ENCODE measurements around the gene CAMTA1. TPM values are rescaled to one million over a fixed set of nuclear protein-coding genes. Genes with fewer than 3 reads are reported as not detected.

Gene CAMTA1
- total and polyA plus RNA-seq, 2 experiments from 2014 or later = 89.0 to 145 TPM

DNA sequence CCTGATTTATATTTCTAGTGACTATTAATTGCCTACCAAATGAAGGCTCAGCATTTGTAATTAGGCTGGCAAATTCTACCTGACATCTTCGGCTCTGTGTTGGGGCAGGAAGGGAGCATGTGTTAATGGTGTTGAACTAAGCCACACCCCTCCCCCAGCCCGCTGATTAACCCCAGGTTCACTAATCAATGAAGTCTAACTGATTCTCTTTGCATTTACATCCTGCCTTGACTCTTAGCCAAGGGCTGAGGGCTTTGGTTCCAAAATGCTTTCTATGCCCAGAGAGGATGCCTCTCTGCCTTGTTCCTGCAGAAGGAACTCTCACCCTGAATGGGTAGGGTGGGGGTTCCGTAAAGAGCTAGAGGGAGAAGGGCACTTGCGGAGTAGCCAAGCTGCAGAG lies 393.1 kb downstream of the CAMTA1 start:
- TF ChIP-seq, protein P1, sequence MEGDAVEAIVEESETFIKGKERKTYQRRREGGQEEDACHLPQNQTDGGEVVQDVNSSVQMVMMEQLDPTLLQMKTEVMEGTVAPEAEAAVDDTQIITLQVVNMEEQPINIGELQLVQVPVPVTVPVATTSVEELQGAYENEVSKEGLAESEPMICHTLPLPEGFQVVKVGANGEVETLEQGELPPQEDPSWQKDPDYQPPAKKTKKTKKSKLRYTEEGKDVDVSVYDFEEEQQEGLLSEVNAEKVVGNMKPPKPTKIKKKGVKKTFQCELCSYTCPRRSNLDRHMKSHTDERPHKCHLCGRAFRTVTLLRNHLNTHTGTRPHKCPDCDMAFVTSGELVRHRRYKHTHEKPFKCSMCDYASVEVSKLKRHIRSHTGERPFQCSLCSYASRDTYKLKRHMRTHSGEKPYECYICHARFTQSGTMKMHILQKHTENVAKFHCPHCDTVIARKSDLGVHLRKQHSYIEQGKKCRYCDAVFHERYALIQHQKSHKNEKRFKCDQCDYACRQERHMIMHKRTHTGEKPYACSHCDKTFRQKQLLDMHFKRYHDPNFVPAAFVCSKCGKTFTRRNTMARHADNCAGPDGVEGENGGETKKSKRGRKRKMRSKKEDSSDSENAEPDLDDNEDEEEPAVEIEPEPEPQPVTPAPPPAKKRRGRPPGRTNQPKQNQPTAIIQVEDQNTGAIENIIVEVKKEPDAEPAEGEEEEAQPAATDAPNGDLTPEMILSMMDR (IDR thresholded peaks at IDR 0.05; ENCODE audit: poor library complexity) = no peak
- no peak for TF ChIP-seq EZH2phosphoT487 (IDR thresholded peaks at IDR 0.05; ENCODE audit: low read depth, severe bottlenecking, unreplicated experiment)
- no peak for TF ChIP-seq EZH2 (IDR thresholded peaks at IDR 0.05; ENCODE audit: borderline replicate concordance)
- peaks cover 3% of the 10 kb centered on the region for H3K9me3 ChIP-seq (ENCODE audit: low read depth)
- no peaks in the 10 kb centered on the region for H3K4me1 ChIP-seq (ENCODE audit: insufficient read depth)
- DNase-seq (ENCODE audit: low spot score) = no peak
- H2AFZ ChIP-seq = no peak overlapping the region
- no peaks in the 10 kb centered on the region for H3K36me3 ChIP-seq (replicated peaks; ENCODE audit: insufficient read depth, low read depth)
- no peaks in the 10 kb centered on the region for H3K79me2 ChIP-seq
- H3K27ac ChIP-seq = no peak overlapping the region
- no peaks in the 10 kb centered on the region for H3K9me2 ChIP-seq (replicated peaks; ENCODE audit: insufficient read depth)
- 56% methylated on average over 4 of the region's 4 CpGs for WGBS (ENCODE audit: low lambda C conversion rate, missing lambda C conversion rate)
- H4K20me1 ChIP-seq (ENCODE audit: insufficient read depth, poor library complexity, severe bottlenecking) = no peaks in the 10 kb centered on the region
- no peak overlapping the region for H3K4me2 ChIP-seq
- H3K4me3 ChIP-seq = no peak overlapping the region
- no peaks in the 10 kb centered on the region for H3K27me3 ChIP-seq

GRCh38 chr1:7178741-7179140 lies 393.5 kb downstream of the CAMTA1 start:
- Histone ChIP-seq H3K9me3 (ENCODE audit: low read depth) (peaks cover 3% of the 10 kb centered on the region), H3K36me3 (replicated peaks; ENCODE audit: insufficient read depth, low read depth) (no peaks in the 10 kb centered on the region), H3K27me3 (no peaks in the 10 kb centered on the region), H4K20me1 (ENCODE audit: insufficient read depth, poor library complexity, severe bottlenecking) (no peaks in the 10 kb centered on the region), H3K4me3 (no peak overlapping the region), H3K9me2 (replicated peaks; ENCODE audit: insufficient read depth) (no peaks in the 10 kb centered on the region), H3K4me2 (no peak overlapping the region), H2AFZ (no peak overlapping the region), H3K27ac (no peak overlapping the region), H3K4me1 (ENCODE audit: insufficient read depth) (no peaks in the 10 kb centered on the region), H3K79me2 (no peaks in the 10 kb centered on the region)
- 67% methylated on average over 3 of the region's 3 CpGs for WGBS (ENCODE audit: low lambda C conversion rate, missing lambda C conversion rate)
- no peak for DNase-seq (ENCODE audit: low spot score)
- no peak for TF ChIP-seq EZH2phosphoT487 (IDR thresholded peaks at IDR 0.05; ENCODE audit: low read depth, severe bottlenecking, unreplicated experiment)
- TF ChIP-seq, protein P1 (IDR thresholded peaks at IDR 0.05; ENCODE audit: poor library complexity) = no peak
- TF ChIP-seq EZH2 (IDR thresholded peaks at IDR 0.05; ENCODE audit: borderline replicate concordance) = no peak

- Histone ChIP-seq H3K4me3 (no peak overlapping the region), H3K9me2 (replicated peaks; ENCODE audit: insufficient read depth) (no peaks in the 10 kb centered on the region), H3K4me1 (ENCODE audit: insufficient read depth) (no peaks in the 10 kb centered on the region), H2AFZ (no peak overlapping the region), H3K27ac (no peak overlapping the region), H3K27me3 (peaks cover 3% of the 10 kb centered on the region), H3K36me3 (replicated peaks; ENCODE audit: insufficient read depth, low read depth) (no peaks in the 10 kb centered on the region), H3K79me2 (no peaks in the 10 kb centered on the region), H3K9me3 (ENCODE audit: low read depth) (peaks cover 2% of the 10 kb centered on the region), H3K4me2 (no peak overlapping the region), H4K20me1 (ENCODE audit: insufficient read depth, poor library complexity, severe bottlenecking) (no peaks in the 10 kb centered on the region)
- DNase-seq (ENCODE audit: low spot score) = no peak
- WGBS (ENCODE audit: low lambda C conversion rate, missing lambda C conversion rate) = 88% methylated on average over 8 of the region's 8 CpGs
- TF ChIP-seq, protein P1 (IDR thresholded peaks at IDR 0.05; ENCODE audit: poor library complexity) = no peak
- TF ChIP-seq EZH2phosphoT487 (IDR thresholded peaks at IDR 0.05; ENCODE audit: low read depth, severe bottlenecking, unreplicated experiment) (no peak), EZH2 (IDR thresholded peaks at IDR 0.05; ENCODE audit: borderline replicate concordance) (no peak)
These were observed 400.5 kb downstream of the CAMTA1 start for GRCh38 chr1:7185721-7186120.

Measured in hepatocyte (in vitro differentiated cells).